OCI-LY7 (cell line): Measurements from ENCODE around the gene BMPR1B. TPM values are rescaled to one million over a fixed set of nuclear protein-coding genes. Genes with fewer than 3 reads are reported as not detected.

Experiments
- BruUV-seq: library from RNA; stranded (reverse); fragments of 400-500 nt; replicated peaks from 2 replicates; lab custom pipeline; 2021; lab: Mats Ljungman, UMichigan
- CTCF ChIA-PET: fragments of 300-600 bp; sonication (Branson Sonifier 250); formaldehyde crosslinking; loops from one replicate; lab custom pipeline; 2022; ENCODE audit warnings: antibody characterized with exemption; ENCODE audit not compliant: unreplicated experiment; lab: Charles Lee
- POLR2A ChIA-PET: fragments of 300-600 bp; sonication (Branson Sonifier 250); formaldehyde crosslinking; loops from one replicate; lab custom pipeline; 2022; ENCODE audit warnings: antibody characterized with exemption; lab: Charles Lee
- DNase-seq: peaks from one replicate; pipeline ENCODE4 v3.0.0-alpha.2; 2015; ENCODE audit warnings: low spot score
- H2AFZ ChIP-seq: fragments of 200-600 bp; sonication (generic), shearing (Covaris generic); 2 replicates; pipeline ENCODE4 v1.6.1; 2014; ENCODE audit warnings: mild to moderate bottlenecking, antibody characterized with exemption, low read length, moderate library complexity
- H3K27ac ChIP-seq: fragments of 200-600 bp; sonication (generic); 2 replicates; pipeline ENCODE4 v1.5.1; 2014; ENCODE audit warnings: mixed run types, low read depth, mild to moderate bottlenecking, moderate library complexity, low read length, inconsistent platforms; ENCODE audit not compliant: poor library complexity, severe bottlenecking
- H3K36me3 ChIP-seq: fragments of 200-600 bp; sonication (generic); 2 replicates; pipeline ENCODE4 v1.6.1; 2014; ENCODE audit warnings: mild to moderate bottlenecking, antibody characterized with exemption, low read length, moderate library complexity, mixed read lengths; ENCODE audit not compliant: insufficient read depth
- H3K4me1 ChIP-seq: fragments of 200-600 bp; sonication (generic); 2 replicates; pipeline ENCODE4 v1.5.1; 2014; ENCODE audit warnings: mild to moderate bottlenecking, low read length; ENCODE audit not compliant: insufficient read depth, poor library complexity, severe bottlenecking
- H3K4me2 ChIP-seq: fragments of 200-600 bp; sonication (generic); 2 replicates; pipeline ENCODE4 v1.6.1; 2014; ENCODE audit warnings: mild to moderate bottlenecking, low read length
- H3K4me3 ChIP-seq: fragments of 200-600 bp; sonication (generic); 2 replicates; pipeline ENCODE4 v1.5.1; 2014; ENCODE audit warnings: mild to moderate bottlenecking, low read depth, low read length; ENCODE audit not compliant: poor library complexity, severe bottlenecking
- H3K79me2 ChIP-seq: fragments of 200-600 bp; sonication (generic); 2 replicates; pipeline ENCODE4 v1.6.1; 2016; ENCODE audit warnings: low read depth, mild to moderate bottlenecking, low read length, moderate library complexity, mixed read lengths; ENCODE audit not compliant: insufficient read depth
- H3K9me2 ChIP-seq: fragments of 200-600 bp; sonication (generic); 2 replicates; pipeline ENCODE4 v1.6.1; 2016; ENCODE audit warnings: mild to moderate bottlenecking, low read length, mixed read lengths; ENCODE audit not compliant: insufficient read depth
- H3K9me3 ChIP-seq: fragments of 200-600 bp; sonication (generic); 2 replicates; pipeline ENCODE4 v1.6.1; 2014; ENCODE audit warnings: mild to moderate bottlenecking, mixed run types, low read length, mixed read lengths
- H4K20me1 ChIP-seq: fragments of 200-600 bp; sonication (generic); 2 replicates; pipeline ENCODE4 v1.6.1; 2014; ENCODE audit warnings: mild to moderate bottlenecking, antibody characterized with exemption, low read length, moderate library complexity, mixed read lengths; ENCODE audit not compliant: insufficient read depth
- CTCF ChIP-seq: fragments of 200-600 bp; sonication (generic); conservative IDR thresholded peaks from 2 replicates; pipeline ENCODE4 v1.5.1; 2014; ENCODE audit warnings: mild to moderate bottlenecking, antibody characterized with exemption, low read length, moderate library complexity, mixed read lengths
- EZH2phosphoT487 ChIP-seq: fragments of 200-600 bp; sonication (generic); IDR thresholded peaks from 2 replicates; pipeline ENCODE4 v1.6.1; 2018; ENCODE audit warnings: low read depth, borderline replicate concordance, mild to moderate bottlenecking, mixed run types, antibody characterized with exemption, low read length, moderate library complexity, mixed read lengths
- intact Hi-C: fragments of 100-400 bp; cut with micrococcal nuclease; formaldehyde crosslinking; loops from one replicate; pipeline ENCODE4 v1.10.0; 2022; ENCODE audit not compliant: unreplicated experiment
- total RNA-seq, 2 experiments: library from RNA; depleted of rRNA in 1 of 2; stranded (reverse); fragments of >200 nt in 1 of 2; shearing (Covaris generic) in 1 of 2; gene quantifications; 2 replicates each; pipeline ENCODE4 v1.2.3, GENCODE V29; 2014 to 2022

Gene BMPR1B
- total RNA-seq, 2 experiments from 2014 or later = not detected

DNA sequence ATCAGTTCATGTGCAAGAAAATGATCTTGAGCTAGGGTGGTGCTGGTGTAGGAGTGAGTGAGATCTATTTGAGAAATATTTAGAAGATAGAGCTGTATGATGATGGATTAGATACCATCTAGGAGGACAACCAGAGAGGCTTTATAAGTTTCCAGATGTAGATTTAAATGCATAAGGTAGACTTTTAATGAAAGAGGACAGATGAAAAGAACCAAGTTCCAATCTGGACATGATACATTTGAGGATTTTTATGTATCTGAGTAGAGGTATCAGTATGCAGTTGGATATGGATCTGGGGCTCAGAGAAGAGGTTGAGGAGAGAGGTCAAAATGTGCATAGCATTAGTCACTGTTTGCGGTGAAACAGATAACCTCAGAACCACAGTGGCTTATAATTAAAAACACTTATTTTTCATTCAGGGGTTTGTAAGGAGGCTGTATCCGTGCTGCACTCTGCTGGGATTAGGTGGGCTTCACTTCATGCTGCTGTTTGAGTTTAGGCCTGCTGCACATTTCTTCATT, 348.7 kb downstream of the BMPR1B start:
- intact Hi-C loops = no loop called here
- BruUV-seq = no TSS peak
- CTCF ChIA-PET = no interaction called here
- POLR2A ChIA-PET = interaction anchor here (1.5 kb wide), 1 partner anchor 10 kb away, joined by 5 read pairs; no protein-coding TSS in a partner anchor
- Histone ChIP-seq H3K9me2 (no peaks in the 10 kb centered on the region), H3K9me3 (no peaks in the 10 kb centered on the region), H3K4me1 (no peaks in the 10 kb centered on the region), H3K4me2 (no peak overlapping the region), H3K27ac (no peak overlapping the region), H3K79me2 (no peaks in the 10 kb centered on the region), H3K4me3 (no peak overlapping the region), H4K20me1 (no peaks in the 10 kb centered on the region), H2AFZ (no peak overlapping the region), H3K36me3 (no peaks in the 10 kb centered on the region)
- DNase-seq = no peak
- TF ChIP-seq EZH2phosphoT487 (no peak), CTCF (no peak)

DNA sequence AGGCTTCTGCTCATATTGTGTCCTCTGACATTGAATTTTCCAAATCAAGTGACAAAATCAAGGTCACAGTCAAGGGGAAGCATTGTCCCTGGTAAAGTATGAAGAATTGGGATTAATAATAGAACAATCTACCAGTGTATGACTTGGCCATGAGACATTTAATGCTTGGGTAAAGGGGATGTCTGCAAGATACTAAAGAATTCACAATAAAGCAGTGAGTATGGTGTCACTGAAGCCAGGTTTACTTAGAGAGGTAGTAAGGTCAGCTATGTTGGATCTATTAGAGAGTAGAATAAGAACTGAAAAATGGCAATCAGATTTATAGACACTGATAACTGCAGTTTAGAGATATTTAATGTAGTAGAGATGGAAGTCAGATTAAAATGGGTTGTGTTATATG, 349.2 kb downstream of the BMPR1B start:
- BruUV-seq = no TSS peak
- H3K27ac ChIP-seq = no peak overlapping the region
- ChIA-PET CTCF (no interaction called here), POLR2A (no interaction called here)
- intact Hi-C loops = no loop called here
- H4K20me1 ChIP-seq = no peaks in the 10 kb centered on the region
- H3K79me2 ChIP-seq = no peaks in the 10 kb centered on the region
- no peaks in the 10 kb centered on the region for H3K9me3 ChIP-seq
- H3K4me2 ChIP-seq = no peak overlapping the region
- no peaks in the 10 kb centered on the region for H3K4me1 ChIP-seq
- DNase-seq = no peak
- H3K4me3 ChIP-seq = no peak overlapping the region
- H3K9me2 ChIP-seq = no peaks in the 10 kb centered on the region
- H2AFZ ChIP-seq = no peak overlapping the region
- TF ChIP-seq CTCF (no peak), EZH2phosphoT487 (no peak)
- no peaks in the 10 kb centered on the region for H3K36me3 ChIP-seq

DNA sequence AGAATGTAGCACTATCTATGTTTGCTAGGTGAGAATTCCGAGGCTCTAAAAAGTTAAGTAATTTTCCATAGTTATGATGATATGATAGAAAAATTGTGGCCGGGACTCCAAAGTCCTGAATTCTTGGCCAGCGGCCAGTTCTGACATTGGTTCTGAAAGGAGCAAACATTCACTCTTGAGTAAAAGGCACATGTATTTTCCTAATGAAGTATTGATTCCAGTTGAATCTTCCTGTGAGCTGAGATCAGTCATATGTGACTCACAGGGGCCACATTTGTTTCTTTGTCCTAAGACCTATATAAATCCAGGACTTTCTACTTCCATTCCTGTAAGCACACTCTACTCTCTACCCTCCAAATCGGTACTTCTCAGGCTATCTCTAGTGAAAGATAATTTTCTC, 349.9 kb downstream of the BMPR1B start:
- Histone ChIP-seq H3K4me1 (no peaks in the 10 kb centered on the region), H3K9me2 (no peaks in the 10 kb centered on the region), H3K4me3 (no peak overlapping the region), H3K36me3 (no peaks in the 10 kb centered on the region), H3K79me2 (no peaks in the 10 kb centered on the region), H3K9me3 (no peaks in the 10 kb centered on the region), H4K20me1 (no peaks in the 10 kb centered on the region), H3K4me2 (no peak overlapping the region), H3K27ac (no peak overlapping the region), H2AFZ (no peak overlapping the region)
- ChIA-PET CTCF (no interaction called here), POLR2A (no interaction called here)
- TF ChIP-seq EZH2phosphoT487 (no peak), CTCF (no peak)
- DNase-seq = no peak
- BruUV-seq = no TSS peak
- intact Hi-C loops = no loop called here
